GM19397 (cell line): ENCODE results near the gene HTR2A.
"Not testable (repeated sequence)": the region's sequence is repeated elsewhere in the genome, so short reads cannot be mapped to it uniquely, and the experiment has no call there.

Experiments used
- ATAC-seq: cut with Tn5 transposase; IDR thresholded peaks from one replicate; pipeline ENCODE4 v1.9.1; 2021; ENCODE audit warnings: mild to moderate bottlenecking, moderate library complexity; ENCODE audit not compliant: unreplicated experiment

HTR2A gene

DNA sequence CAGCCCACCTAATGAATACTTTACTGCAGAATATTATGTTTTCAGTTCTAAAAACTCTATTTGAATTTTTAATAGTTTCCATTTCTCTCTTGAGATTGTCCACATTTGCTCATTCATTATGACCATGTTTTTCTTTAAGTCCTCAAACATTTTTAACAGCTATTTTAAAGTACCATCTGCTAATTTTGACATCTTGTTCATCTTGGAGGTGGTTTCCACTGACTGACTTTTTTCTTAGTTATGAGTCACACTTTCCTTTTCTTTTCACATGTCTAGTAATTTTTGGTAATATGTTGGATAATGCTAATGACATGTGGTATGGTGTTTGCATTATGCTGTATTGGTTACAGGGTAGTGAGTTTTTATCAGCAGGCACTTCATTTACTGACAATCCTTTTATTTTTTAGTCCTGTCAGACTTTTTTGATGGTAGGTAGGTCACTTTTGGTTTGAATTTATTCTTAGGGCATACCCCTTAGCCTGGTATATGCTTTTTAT is 84.5 kb downstream of the HTR2A start:
- no peak for ATAC-seq

DNA sequence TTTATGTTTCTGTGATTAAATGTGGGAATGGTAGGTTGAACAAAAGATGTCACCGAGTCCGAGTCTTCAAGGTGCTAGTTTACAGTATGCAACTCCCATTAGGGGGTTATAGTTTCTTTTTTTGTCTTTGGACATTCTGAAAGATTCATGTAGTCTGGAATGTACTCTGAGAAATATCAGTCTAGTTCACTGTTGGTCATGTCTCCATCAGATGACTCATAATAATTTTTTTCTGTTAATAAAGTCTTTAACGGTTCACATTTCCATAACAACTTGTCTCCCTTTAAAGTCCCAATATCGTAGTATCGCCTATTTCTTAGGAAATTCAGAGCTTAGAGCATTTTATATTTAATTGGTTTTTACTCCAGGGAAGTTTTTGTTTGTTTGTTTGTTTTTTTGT is 86.4 kb downstream of the HTR2A start:
- ATAC-seq, result no peak

DNA sequence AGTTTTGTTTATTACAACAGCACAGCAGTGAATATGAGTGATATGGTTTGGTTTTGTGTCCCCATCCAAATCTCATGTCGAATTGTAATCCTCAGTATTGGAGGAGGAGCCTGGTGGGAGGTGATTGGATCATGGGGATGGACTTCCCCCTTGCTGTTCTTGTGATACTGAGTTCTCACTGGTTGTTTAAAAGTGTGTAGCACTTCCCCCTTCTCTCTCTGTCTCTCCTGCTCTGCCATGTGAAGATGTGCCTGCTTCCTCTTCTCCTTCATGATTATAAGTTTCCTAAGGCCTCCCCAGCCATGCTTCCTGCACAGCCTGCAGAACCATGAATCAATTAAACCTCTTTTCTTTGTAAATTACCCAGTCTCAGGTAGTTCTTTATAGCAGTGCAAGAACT is 91.9 kb downstream of the HTR2A start:
- not testable (repeated sequence) for ATAC-seq

DNA sequence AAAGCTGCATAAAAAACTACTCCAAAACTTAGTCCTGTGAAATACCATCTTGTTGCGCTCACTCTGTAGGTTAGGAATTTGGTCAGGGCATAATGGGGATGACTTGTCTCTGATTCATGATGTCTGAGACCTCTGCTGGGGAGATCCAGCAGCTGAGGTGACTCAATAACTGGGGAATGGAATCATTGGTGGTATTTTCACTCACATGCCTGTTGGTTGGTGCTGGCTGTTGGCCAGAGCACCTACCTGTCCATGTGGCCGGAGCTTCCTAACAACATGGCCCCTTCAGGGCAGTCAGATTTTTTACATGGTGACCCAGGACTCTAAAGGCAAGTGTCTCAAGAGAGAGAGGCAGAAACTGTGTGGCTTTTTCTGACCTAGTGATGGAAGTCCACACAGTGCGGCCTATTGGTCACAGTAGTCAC is 92.5 kb downstream of the HTR2A start:
- no peak for ATAC-seq

DNA sequence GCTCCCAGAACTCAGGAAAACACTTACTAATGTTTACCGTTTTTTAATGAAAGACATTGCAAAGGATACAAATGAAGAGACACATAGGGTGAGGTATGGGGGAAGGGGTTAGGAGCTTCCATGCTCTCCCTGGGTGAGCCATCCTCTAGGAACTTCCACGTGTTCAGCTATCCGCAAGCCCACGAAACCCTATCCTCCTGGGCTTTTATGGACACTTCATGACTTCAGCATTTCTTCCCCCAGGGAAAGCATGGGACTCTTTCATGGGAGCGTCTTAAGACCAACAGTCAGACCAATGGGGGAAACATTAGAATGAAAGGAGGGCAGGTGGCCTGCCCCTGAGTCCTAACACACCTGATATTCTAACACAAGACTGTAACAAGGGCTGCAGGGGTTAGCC is 93.3 kb downstream of the HTR2A start:
- ATAC-seq, result no peak

DNA sequence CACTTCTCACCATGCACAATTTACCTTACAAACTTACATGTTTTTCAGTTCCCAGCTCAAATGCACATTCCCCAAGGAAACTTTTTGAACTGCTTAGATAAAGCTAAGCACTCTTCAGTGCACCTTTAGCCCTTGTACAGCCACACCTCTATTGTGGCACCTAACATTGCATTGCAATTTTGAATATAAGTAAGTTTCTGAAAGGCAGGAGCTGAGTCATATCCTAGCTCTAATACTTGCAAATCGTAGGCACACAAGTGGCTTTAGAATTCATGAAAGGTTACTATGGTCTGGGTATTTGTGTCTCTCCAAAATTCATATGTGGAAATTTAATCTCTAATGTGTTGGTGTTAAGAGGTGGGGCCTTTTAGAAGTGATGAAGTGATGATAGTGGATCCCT is 95.0 kb downstream of the HTR2A start:
- no peak for ATAC-seq

DNA sequence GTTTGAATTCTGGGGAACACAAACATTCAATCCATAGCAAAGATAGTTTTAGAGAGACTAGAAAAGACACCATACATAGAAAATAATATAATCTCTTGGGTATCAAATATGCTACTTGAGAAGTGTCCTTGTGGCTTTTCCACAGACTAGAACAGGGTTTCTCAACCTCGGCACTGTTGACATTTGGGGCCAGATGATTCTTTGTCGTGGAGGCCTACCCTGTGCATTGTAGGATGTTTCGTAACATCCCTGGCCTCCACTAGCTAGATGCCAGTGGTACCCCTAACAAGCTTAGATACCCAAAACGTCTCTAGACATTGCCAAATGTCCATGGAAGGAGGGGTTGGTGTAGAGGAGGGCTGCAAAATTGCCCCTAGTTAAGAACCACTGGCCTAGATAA is 97.7 kb downstream of the HTR2A start:
- ATAC-seq, result no peak

DNA sequence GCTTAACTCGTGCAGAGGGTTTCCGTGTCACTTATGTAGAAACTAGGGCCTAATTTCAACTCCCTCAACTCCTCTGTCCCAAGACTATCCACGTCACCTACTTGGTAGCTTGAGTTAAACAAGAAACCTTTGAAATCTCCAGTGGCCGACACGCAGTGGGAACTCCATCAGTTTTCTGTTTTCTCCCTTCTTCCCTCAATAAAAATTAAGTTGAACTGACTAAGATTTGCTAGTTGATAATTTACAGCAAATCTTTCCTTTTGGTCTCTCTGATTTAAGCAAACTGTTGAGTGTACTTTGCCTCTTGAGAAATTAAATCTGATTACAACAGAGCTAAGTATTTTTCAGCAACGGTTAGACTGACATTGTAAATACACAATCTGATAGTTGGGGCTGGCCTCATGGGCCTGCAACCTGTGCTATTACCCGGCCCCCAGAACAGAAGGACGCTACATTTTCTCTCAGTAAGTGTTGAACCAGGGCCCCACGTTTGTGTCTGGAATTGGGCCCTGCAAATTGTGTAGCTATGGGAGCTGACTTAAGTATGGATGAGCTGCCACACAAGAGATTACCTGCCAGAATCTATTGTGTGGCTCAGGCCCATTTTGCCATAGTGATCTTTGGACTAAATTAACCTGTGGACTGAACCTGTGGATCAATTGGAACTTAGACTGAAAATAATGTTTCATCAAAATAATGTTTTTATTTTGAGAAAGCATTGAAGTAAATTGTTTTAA is 99.2 kb downstream of the HTR2A start:
- no peak for ATAC-seq

DNA sequence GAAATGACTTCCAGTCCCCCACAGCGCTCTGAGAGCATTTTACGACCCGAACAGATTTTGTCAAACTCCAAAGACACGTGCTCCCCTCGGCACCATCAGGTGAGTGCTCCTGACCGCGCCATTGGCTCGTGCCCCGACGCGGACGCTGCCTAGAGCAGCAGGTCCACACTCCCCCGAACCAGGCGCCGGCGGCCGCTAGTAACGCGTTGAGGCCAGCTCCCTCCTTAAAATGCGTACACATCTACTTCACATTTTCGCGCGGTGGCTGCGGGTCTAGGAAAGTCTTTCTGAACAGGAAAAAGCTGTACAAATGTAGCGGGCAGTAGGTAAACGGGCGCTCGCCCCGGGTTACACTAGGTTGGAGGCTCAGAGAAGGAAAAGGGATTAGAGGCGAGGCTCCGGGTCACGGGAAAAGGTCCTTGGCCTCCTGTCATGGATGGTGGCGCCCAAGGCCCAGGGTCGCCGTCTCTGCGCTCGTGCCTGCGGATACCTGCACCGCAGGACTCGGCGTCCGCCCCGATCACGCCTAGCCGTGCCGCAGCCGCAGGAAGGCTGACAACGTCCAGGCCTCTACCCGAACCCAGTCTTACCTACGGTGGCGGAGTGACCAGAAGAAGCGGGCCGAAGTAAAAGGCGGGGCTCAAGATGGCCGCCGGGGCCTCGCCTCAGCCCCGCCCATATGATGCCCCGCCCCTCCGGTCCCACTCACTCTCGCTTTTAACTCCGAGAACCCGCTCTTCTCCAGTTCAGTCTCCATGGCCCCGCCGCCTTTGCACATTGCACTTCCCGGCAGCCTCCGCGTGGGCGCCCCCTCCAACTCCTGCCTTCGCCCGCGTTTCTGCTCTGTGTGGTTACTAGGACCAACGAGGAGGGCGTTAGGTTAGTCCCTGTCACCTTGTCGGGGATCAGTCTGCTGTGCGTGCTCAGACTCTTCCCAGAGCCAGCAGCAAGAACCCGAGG is 100.1 kb downstream of the HTR2A start, which contains the start of gene ESD:
TSS of gene ESD (minus strand) at position 647 of the 960 bp plus-strand sequence. CDS start 5,748 bp downstream, outside the sequence.
- peak; percentile 90 for ATAC-seq

DNA sequence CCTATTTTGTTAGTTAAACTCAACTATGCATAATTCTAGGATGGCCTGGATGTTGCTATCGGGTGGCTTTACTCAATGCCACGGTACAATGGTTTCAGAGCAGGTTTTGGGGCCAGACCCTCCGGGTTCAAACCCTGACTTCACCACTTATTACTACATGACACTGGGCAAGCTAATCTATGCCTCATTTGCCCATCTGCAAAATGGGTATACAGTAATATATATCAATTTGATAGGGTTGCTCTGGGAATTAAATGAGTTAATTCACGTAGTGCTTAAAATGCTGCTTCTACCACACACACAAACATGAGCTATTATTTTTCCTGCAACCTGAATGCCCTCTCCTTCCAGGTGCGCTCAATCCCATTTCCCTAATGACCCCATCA is 100.7 kb downstream of the HTR2A start:
- ATAC-seq, result no peak

DNA sequence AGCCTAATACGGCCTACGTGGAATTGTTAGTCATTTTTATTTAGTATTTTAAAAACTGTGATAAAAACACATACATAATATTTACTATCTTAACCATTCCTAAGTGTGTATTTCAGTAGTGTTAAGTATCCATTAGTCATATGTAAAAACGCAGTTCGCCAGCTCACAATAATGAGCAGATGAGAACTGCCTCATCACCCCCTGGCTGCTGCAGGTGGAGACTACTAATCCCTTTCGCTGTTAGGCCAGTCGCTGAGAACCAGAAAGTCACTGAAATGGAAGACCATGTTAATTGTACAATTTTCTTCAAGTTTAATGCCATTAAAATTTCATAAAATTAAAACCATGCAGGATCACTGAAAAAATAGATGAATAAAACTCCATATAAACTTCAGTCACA is 101.5 kb downstream of the HTR2A start:
- ATAC-seq, result no peak

DNA sequence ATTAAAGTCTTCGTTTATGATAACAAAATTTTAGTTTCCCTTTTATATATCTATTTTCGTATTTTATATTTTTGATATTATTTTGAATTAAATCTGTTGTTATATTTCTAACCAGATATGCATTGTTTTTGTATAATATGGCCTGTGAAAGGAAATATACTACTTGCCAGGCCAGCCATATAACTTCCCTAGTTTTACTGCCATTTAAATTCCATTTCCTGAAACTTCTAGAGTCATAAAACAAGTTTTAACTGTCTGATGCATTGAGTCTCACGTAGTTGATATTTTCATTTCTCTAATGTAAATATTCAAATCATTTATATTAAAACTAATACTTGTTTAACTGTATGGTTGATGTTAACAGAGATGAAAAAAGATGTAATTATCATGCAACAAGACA is 113.3 kb downstream of the HTR2A start:
- no peak for ATAC-seq

DNA sequence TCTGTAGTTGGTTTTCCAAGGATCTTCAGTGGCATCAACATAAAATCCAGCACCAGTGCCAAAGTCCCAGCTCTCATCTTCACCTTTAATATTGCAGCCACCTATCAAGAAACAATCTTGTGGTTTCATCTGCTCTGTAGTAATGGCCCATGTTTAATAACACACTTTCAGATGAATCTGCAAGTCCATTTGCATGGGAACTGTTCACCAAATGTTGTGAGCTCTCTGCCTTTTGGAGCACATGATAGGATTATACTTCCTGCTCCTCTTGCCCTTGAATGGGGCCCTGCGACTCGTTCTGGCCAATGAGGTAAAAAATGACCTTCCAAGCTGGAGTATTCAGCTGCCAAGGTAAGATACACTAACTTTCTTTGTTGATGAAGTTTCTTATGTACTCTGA is 114.2 kb downstream of the HTR2A start:
- ATAC-seq, result no peak

DNA sequence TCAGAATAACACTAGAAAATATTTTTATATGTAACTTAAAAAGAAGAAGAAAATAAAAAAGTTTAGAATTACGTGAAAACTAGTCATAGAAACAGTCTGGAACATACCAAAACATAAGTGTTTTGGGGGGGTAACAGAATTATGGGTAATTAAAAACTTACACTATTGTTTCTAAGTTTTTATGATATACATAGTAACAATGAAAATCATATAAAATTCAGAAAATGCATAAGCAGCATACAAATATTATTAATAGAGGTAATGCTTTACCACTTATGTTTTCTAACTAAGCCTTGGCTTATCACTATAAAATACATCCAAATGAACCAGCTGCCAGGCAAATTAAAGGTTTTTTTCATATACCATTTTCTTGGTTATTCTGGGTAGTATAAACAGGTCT is 114.8 kb downstream of the HTR2A start:
- ATAC-seq, result no peak
